ENCODE data around the gene CEP76.
"Not testable (repeated sequence)": the region's sequence is repeated elsewhere in the genome, so short reads cannot be mapped to it uniquely, and the experiment has no call there.

CEP76 gene

DNA sequence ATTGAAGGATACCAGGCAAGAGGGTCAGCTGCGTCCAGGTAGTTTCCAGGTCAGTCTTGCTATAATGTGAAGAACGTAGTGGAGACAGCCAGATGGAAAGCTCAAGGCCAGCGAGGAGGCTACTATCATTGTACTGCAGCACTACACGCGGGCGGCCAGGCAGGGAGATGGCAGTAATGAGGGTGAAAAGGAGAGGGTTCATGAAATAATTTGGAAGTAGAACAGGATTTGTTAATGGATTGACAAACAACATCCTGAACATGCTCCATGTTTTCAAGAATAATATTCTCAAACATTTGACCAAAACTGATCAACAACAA is 61.7 kb downstream of the CEP76 start:
- no peak for DNase-seq

DNA sequence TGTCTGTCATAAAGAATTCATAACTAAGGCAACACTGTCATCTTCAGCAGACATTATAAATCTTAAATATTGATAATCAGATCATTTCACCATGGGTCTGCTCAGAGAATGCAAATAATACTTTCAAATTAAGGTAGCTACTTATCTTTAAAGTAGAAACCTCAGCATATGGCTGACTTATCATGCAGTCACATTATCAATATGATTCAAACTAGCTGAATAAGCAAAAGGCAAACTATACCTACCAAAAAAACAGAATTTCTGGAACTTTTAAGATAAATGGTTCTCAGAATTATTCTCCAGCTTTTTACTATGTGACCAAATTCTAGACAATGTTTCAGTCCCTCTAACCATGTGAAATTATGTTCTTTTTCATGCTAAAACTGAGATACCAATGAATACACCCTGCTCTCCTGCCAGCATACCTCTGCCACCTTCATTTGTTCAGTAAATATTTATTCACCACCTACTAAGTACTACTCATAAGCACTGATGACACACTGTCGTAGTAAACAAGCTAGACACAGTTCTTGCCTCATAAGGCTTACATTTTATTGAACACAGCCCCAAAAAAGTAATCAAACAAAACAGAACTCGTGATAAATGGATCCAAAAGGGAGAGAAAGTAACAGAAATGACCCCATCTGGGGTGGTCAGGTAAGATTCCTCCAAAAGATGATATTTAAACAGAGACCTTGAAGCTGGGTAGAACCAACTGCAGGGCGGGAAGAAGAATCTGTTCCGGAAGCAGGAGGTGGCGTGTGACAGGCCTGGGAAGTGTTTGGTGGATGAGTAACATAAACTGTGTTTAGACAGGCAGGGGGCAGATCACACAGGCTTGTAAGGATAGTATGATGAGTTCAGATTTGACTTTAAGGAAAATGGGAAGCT is 62.3 kb downstream of the CEP76 start:
- no peak for DNase-seq

- no peak for DNase-seq
Measured at GRCh38 chr18:12638644-12639124, 63.8 kb downstream of the CEP76 start.

DNA sequence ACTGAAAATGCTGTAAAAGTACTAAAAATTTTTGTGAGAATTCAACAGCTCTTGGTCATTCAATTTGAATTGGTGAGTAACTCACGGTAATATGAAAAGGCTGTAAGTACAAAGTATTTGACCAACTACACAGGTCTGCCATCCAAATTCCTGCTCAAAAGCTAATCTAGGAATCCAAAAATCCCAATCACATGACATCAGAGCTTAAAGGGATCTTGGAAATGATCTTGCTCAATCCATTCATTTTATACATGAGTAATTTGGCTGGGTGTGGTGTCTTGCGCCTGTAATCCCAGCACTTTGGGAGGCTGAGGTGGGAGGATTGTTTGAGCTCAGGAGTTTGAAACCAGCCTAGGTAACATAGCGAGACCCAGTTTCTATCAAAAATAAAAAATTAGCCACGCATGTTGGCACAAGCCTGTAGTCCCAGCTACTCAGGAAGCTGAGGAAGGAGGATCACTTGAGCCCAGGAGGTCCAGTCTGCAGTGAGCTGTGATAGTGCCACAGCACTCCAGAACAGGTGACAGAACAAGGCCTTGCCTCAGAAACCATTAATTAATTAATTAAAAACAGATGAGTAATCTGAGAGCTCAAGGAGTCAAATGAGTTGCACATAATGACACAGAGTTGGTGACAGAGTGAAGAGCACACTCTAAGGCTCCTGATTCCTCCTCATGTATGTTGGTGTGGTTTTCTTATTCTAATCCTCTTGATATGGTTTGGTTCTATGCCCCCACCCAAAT is 64.5 kb downstream of the CEP76 start:
- DNase-seq: no peak

GRCh38 chr18:12637393-12637792 is 65.1 kb downstream of the CEP76 start:
- no peak for DNase-seq

- no peak for DNase-seq
Measured at GRCh38 chr18:12631831-12632477, 70.6 kb downstream of the CEP76 start.

- no peak for DNase-seq
Measured at GRCh38 chr18:12630136-12630535, 72.4 kb downstream of the CEP76 start.

DNA sequence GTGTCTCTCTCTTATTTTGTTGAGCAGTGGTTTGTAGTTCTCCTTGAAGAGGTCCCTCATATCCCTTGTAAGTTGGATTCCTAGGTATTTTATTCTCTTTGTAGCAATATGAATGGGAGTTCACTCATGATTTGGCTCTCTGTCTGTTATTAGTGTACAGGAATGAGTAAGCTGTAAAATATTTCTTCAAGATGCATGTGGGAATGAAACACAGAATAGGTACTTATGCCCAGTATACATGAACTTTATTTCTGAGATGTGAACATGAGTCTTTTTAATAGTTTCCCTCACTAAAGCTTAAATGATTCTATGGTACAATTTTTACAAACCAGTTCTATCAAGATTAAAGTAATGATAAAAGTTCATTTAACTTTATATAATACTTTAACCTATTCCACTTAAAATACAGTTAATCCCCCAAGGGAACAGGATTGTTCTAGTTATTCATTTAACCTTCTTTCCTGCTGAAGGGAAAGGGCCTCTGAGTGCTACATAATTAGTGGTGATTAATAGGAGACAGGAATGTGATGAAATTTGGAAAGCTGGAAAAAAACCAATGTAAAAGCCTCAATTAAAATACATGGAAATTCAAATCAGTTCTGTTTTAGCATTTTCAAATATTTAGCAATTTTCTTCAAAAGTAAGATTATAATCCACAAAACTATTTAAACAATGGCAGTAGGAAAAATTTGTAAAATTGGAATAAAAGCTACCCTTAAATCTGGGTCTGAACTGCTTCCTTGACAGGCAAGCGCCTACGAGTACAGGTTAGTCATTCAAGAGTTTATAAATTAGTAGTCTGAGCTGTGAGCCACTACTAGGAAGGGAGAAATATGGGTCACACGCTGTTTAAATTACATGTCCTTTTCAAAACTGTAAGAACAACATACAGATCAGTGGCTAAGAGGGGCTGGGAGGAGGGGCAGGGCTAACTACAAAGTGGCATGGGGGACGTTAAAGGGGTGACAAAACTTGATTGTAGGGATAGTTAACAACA is 73.5 kb downstream of the CEP76 start:
- DNase-seq: no peak

DNA sequence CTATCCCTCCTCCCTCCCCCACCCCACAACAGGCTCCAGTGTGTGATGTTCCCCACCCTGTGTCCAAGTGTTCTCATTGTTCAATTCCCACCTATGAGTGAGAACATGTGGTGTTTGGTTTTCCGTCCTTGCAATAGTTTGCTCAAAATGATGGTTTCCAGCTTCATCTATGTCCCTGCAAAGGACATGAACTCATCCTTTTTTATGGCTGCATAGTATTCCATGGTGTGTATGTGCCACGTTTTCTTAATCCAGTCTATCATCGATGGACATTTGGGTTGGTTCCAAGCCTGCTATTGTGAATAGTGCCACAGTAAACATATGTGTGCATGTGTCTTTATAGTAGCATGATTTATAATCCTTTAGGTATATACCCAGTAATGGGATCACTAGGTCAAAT is 75.3 kb downstream of the CEP76 start:
- not testable (repeated sequence) for DNase-seq

- DNase-seq: no peak
Measured at GRCh38 chr18:12625241-12625640, 77.3 kb downstream of the CEP76 start.

Data from right forelimb (tissue), 1 donor.